Testis (tissue), 2 donors: Measurements from ENCODE around the gene PRKAG2.

ENCODE experiments used
- CTCF ChIP-seq, 3 experiments: fragments of 450-650 bp in 2 of 3; fragments of 200-600 bp in 1 of 3; sonication (generic) in 1 of 3; IDR thresholded peaks; one replicate each; pipeline ENCODE4 v1.5.1; 2016 to 2019; ENCODE audit warnings: antibody characterized with exemption in 3 of 3, mild to moderate bottlenecking in 2 of 3, moderate library complexity in 1 of 3
- POLR2A ChIP-seq: fragments of 450-650 bp; IDR thresholded peaks from one replicate; pipeline ENCODE4 v1.6.1; 2017; ENCODE audit warnings: antibody characterized with exemption, mild to moderate bottlenecking, moderate library complexity

- TF ChIP-seq CTCF (IDR thresholded peaks at IDR 0.05) (no peak), POLR2A (no peak)
These were observed 202.6 kb downstream of the PRKAG2 start for GRCh38 chr7:151674161-151674920.
